Central memory CD8-positive, alpha-beta T cell (primary cell): ENCODE measurements around the gene SCN8A.

ENCODE experiments used
- ATAC-seq: fragments of 150-1000 bp; cut with Tn5 transposase; replicated peaks from 2 replicates; pipeline ENCODE4 v1.10.0; 2022; ENCODE audit warnings: mild to moderate bottlenecking, moderate FRiP score, moderate number of reproducible peaks; ENCODE audit not compliant: poor library complexity, severe bottlenecking; ENCODE audit errors: extremely low read depth
- DNase-seq, 2 donors: peaks; one replicate each; pipeline ENCODE4 v3.0.0; 2021; ENCODE audit warnings: low spot score in 2 of 2
- H3K27ac Mint-ChIP-seq: one replicate; pipeline ENCODE4 v1.8.0; 2022; ENCODE audit warnings: low read depth, mild to moderate bottlenecking, moderate library complexity, mixed read lengths
- H3K27me3 Mint-ChIP-seq: one replicate; pipeline ENCODE4 v1.8.0; 2022; ENCODE audit warnings: mixed read lengths
- H3K36me3 Mint-ChIP-seq: one replicate; pipeline ENCODE4 v1.8.0; 2022; ENCODE audit warnings: mild to moderate bottlenecking, moderate library complexity, mixed read lengths; ENCODE audit not compliant: insufficient read depth
- H3K4me1 Mint-ChIP-seq: one replicate; pipeline ENCODE4 v1.8.0; 2022; ENCODE audit warnings: mixed read lengths
- H3K4me3 Mint-ChIP-seq: one replicate; pipeline ENCODE4 v1.8.0; 2022; ENCODE audit warnings: mild to moderate bottlenecking, moderate library complexity, mixed read lengths
- H3K9me3 Mint-ChIP-seq: one replicate; pipeline ENCODE4 v1.8.0; 2022; ENCODE audit warnings: mixed read lengths

Gene SCN8A

DNA sequence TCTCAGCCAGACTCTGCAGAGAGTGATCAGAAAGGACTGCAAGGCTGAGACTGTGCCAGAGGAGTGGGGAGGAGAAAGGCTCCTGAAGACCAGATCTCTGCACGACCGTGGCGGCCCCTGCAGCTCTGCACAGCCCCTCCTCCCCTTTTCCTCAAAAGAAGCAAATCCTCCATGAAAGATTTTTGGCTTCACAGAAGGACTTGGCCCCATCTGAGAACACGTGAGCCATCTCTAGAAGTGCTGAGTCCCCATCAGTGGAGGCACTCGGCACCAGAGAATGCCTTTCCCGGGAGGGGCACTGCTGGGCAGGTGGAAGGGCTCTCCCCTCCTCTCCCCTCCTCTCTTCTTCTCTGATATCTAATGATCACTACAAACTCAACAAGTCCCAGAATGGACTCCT is 250.7 kb downstream of the SCN8A start:
- no peaks in the 10 kb centered on the region for H3K9me3 Mint-ChIP-seq

DNA sequence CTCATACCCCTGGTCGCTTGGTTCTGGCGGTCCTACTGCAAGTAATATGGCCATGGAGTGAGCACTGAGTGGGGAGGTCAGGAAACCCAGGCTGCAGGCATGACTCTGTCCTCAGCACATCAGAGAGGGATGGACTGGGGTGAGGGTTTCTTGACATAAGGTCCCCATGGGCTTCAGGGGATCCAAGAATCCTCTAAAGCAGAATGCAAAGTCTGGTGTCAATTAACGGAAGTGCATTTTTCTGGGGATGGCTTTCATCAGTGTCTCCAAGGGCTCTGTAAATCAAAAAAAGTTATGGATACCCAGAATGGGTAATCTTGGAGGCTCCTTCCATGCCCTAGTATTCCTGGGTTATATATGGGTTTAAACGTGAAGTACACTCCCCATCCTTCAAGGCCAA is 253.8 kb downstream of the SCN8A start:
- no peak overlapping the region for H3K27ac Mint-ChIP-seq
- DNase-seq (no peak), ATAC-seq (no peak)
- H3K4me1 Mint-ChIP-seq, result peaks cover 12% of the 10 kb centered on the region
- H3K27me3 Mint-ChIP-seq, result peaks cover 62% of the 10 kb centered on the region
- H3K4me3 Mint-ChIP-seq, result no peak overlapping the region
- H3K36me3 Mint-ChIP-seq, result no peaks in the 10 kb centered on the region
- H3K9me3 Mint-ChIP-seq, result no peaks in the 10 kb centered on the region

More for the DNA sequence above, 250.7 kb downstream of the SCN8A start:
- Mint-ChIP-seq H3K27ac (no peak overlapping the region), H3K4me3 (no peak overlapping the region), H3K4me1 (peaks cover 9% of the 10 kb centered on the region), H3K27me3 (peaks cover 88% of the 10 kb centered on the region), H3K36me3 (no peaks in the 10 kb centered on the region)
- no peak for ATAC-seq
- no peak for DNase-seq

DNA sequence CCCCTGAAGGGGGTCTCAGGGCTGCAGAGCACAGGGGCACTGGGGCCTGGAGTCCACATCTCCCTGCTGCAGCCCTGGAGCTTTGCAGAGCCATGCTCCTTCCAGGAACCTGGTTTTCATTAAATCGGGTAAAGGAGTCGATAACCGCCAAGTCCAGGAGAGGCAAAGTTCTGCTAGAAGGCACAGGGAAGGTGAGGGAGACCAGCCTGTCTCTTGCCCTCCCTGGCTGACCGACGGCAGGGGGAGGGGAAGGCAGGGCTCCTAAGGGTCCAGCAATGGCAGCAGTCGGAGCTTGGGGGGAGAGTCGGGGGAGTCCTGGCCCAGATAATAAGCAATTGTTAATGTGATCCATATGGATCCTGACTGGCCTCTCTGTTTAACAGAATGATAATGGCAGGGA is 254.4 kb downstream of the SCN8A start:
- H3K27ac Mint-ChIP-seq, result no peak overlapping the region
- DNase-seq (no peak), ATAC-seq (no peak)
- H3K9me3 Mint-ChIP-seq, result no peaks in the 10 kb centered on the region
- H3K36me3 Mint-ChIP-seq, result no peaks in the 10 kb centered on the region
- peaks cover 12% of the 10 kb centered on the region for H3K4me1 Mint-ChIP-seq
- H3K4me3 Mint-ChIP-seq, result peak overlapping the region; percentile 69
- peaks cover 60% of the 10 kb centered on the region for H3K27me3 Mint-ChIP-seq

DNA sequence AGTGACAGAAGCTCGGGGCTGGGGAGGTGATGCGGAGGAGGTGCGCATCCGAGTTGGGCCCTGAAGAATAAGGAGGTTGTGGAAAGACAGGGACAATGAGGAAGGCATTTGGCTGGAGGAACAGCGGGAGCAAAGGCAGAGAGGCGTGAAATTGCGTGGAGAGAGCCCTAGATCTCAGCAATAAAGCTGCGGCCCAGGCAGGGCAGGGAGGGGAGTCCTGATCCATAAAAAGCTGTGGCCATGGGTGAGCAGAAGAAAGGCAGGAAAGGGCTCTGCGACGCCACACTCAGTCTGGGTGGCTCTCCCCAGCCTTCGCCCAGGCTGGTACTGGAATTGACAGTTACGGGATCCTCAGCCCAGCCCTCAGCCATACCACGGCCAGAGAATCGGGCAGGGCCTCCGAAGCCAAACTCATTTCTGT is 255.2 kb downstream of the SCN8A start:
- no peaks in the 10 kb centered on the region for H3K9me3 Mint-ChIP-seq
- DNase-seq (no peak), ATAC-seq (no peak)
- H3K36me3 Mint-ChIP-seq, result no peaks in the 10 kb centered on the region
- peaks cover 65% of the 10 kb centered on the region for H3K27me3 Mint-ChIP-seq
- peaks cover 19% of the 10 kb centered on the region for H3K4me1 Mint-ChIP-seq
- peak overlapping the region; percentile 69 for H3K4me3 Mint-ChIP-seq
- H3K27ac Mint-ChIP-seq, result no peak overlapping the region

DNA sequence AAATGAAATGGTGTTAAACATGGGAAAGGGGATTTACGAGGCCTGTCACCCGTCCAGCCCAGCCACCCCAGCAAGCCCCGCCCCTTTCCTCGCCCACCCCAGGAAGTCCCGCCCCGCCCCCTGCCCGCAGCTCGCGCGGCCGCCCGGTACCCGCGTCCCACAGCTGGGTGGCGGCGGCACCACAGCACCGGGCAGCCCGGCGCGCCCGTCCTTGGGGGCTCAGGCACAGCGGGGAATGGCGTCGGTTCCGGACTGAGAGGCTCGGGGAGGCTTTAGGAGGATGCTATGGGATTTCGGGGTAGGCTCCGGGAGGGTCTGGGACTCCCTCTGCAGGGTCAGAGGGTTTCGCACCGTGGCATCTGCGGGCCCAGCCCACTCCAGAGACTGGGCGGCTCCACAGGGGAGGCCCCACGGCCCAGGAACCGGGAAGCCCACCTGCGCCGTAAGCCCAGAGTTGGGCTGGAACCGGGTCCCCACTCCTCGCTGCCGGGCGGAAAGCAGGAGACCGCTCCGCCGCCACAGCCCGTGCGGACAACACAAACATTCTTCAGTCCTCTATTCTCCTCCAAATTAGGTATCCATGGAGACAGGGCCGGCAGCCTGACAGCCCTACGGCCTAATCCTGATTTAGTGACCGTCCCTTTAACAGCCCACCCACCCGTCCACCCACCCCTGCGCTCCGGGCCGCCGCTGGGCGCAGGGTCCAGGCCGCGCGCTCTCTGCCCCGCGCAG is 256.0 kb downstream of the SCN8A start:
- no peaks in the 10 kb centered on the region for H3K36me3 Mint-ChIP-seq
- DNase-seq (no peak), ATAC-seq (peak; percentile 48)
- no peaks in the 10 kb centered on the region for H3K9me3 Mint-ChIP-seq
- peaks cover 65% of the 10 kb centered on the region for H3K27me3 Mint-ChIP-seq
- peak overlapping the region; percentile 69 for H3K4me3 Mint-ChIP-seq
- H3K4me1 Mint-ChIP-seq, result peaks cover 23% of the 10 kb centered on the region
- H3K27ac Mint-ChIP-seq, result no peak overlapping the region

DNA sequence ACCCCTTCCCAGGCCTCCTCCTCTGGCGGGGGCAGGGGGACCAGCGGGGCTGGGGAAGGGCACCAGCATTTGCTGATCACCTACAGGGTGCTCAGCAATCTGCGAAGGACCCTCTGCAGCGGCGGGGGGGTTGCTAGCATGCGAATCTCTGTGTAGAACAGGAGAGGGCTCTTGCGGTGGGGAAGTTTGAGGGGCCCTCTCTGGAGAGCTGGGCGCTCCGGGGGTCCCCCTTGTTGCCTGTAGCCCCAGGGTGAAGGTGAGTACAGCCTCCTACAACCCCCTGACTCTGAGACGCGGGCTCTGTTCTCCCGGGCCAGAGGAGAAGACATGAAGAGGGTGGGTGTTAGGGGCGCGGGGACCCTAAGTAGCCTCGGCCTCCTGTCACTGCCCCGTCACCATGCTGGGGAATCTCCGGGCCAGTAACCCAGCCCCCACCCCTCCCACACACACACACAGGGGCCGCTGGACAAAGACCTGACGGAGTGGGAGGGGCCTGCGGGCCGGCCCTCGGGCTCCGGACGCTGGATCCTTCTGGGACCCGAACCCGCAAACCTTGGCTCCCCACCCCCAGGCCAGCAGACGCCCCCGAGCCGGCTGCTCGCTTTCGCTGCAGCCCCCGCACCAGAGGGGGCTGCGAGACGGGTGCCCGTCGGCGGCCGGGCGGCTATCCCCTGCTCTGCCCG is 256.8 kb downstream of the SCN8A start:
- Mint-ChIP-seq H3K27ac (no peak overlapping the region), H3K27me3 (peaks cover 65% of the 10 kb centered on the region)
- DNase-seq, result no peak

DNA sequence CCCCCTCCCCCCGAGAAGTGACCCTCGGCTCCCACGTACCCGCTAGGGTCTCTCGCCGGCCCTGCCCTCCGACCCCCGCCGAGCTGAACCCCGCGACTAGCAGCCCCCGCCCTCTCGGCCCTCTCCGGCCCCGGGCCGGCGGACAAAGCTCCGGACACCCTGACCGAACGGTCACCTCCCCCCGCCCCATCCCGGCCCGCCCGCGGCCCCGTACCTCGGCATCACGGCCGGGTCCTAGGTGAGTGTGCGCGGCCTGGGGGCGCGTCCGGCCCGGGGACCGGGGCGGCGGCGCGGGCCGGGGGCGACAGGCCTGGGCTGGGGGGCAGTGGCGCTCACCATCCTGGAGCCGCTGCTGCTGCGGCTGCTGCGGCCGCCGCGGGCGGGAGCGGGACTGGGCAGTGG is 257.3 kb downstream of the SCN8A start, which contains the start of gene FIGNL2:
TSS of gene FIGNL2 (minus strand) at position 393 of the 402 bp plus-strand sequence. CDS start 26,305 bp downstream, outside the sequence.
- ATAC-seq, result no peak
- Mint-ChIP-seq H3K36me3 (no peaks in the 10 kb centered on the region), H3K4me3 (peak within 1 kb of the TSS; percentile 69), H3K27ac (no peak within 1 kb of the TSS), H3K27me3 (peaks cover 67% of the 10 kb centered on the region), H3K4me1 (peaks cover 23% of the 10 kb centered on the region), H3K9me3 (no peaks in the 10 kb centered on the region)
- no peak for DNase-seq

More for the DNA sequence above, 256.8 kb downstream of the SCN8A start:
- Mint-ChIP-seq H3K4me1 (peaks cover 23% of the 10 kb centered on the region), H3K4me3 (peak overlapping the region; percentile 69), H3K9me3 (no peaks in the 10 kb centered on the region), H3K36me3 (no peaks in the 10 kb centered on the region)
- no peak for ATAC-seq

DNA sequence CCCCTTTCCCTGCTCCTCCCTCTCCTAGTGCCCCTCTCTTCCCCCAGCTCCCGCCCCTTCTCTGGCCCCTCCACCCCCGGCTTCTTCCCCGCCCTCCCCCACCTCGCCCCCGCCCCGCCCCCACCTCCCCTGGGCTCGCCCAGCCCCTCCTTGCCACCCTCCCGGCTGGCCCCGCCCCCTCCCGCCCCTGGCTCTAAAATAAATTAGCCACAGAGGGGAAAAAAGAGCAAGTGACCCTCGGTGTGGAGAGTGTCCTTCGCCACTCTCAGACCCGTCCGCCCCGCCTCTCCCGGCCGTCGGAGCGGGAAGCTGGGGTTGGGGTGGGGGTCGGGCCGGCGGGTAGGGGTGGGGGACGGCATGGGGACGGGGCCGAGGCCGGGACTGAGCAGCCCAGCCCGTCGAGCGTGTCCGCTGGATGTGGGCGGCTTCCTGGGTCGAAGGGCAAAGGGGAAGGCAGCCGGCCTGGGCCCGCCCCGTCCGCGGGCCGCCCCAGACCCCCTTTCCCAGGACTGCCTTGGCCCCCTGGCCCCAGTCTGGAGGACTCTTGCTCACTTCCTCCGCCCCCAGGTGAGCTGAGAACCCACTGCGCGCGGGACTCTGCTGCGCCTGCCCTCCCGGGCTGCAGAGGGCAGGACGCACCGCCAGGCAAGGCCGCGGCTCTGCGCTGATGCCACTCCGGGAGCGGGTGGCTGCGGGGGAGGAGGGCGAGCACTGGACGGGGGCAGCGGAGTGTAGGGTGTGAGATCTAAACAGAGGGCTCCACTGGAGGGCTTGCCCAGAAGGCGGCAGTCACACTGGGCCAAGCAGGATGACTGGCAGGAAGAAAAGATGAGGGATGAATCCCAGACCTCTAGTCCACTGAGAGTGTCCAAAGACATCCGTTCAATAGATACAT is 258.1 kb downstream of the SCN8A start:
- Mint-ChIP-seq H3K4me3 (no peak overlapping the region), H3K36me3 (no peaks in the 10 kb centered on the region), H3K4me1 (peaks cover 23% of the 10 kb centered on the region), H3K27me3 (peaks cover 64% of the 10 kb centered on the region), H3K27ac (no peak overlapping the region), H3K9me3 (no peaks in the 10 kb centered on the region)
- ATAC-seq, result no peak
- DNase-seq, result no peak

DNA sequence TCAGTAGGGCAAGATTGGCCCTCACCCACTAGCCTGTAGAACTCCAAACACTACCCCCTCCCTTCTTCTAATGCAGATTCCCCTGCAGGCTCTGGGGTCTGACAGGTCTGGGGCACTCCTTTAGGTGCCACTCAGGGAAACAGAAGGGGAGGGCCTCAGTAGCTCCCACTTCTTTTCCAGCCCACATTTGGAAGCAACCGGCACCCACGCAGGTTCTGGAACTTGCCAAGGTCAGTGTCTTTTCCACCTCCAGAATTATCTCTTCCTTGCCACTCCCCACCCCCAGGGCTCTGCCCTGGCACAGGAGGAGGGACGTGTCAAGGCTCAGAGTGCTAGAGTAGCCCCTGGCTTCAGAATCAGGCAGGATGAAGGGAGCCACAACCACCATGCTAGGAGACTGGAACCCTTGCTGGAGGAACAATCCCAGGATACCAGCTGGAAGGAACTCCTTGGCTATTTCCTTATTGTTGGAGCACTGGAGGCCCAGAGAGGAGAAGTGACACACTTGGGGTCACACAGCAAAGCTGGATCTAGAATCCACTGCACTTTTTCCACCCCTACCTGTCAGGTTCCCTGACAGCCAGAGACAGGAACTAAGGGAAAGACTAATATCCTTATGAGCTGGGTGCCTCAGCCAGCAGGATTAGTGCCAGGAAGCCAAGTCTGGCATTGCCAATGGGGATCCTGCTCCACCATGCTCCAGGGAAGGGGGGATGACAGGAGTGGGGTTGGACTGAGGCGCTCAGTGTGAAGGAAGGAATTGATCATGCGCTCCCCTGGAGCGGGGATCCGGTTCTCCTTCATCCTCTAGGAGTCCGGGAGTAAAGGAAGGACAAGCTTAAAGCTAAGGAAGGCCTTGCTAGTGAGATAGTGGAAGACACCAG is 259.3 kb downstream of the SCN8A start:
- Mint-ChIP-seq H3K27me3 (peaks cover 53% of the 10 kb centered on the region), H3K9me3 (no peaks in the 10 kb centered on the region), H3K4me1 (peaks cover 23% of the 10 kb centered on the region), H3K27ac (no peak overlapping the region), H3K36me3 (no peaks in the 10 kb centered on the region), H3K4me3 (no peak overlapping the region)
- DNase-seq, result no peak
- no peak for ATAC-seq

DNA sequence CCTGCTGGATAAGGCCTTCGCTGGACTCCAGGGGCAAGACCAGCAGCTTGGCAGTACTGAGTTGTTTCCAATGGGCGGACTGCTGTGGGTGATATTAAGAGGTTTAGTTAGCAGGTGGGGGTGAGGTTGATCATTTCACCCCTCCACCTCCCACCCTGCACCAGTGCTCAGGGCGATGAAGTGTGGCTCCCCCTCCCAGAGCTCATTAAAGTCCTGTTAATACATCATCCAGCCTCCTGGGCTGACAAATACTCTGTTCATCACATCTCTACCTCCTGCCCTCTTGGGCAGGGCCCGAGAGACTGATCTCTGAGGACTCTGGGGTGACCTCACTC is 259.9 kb downstream of the SCN8A start:
- Mint-ChIP-seq H3K4me3 (no peak overlapping the region), H3K4me1 (peaks cover 22% of the 10 kb centered on the region), H3K9me3 (no peaks in the 10 kb centered on the region), H3K27me3 (peaks cover 53% of the 10 kb centered on the region), H3K36me3 (no peaks in the 10 kb centered on the region), H3K27ac (no peak overlapping the region)
- no peak for ATAC-seq
- no peak for DNase-seq

DNA sequence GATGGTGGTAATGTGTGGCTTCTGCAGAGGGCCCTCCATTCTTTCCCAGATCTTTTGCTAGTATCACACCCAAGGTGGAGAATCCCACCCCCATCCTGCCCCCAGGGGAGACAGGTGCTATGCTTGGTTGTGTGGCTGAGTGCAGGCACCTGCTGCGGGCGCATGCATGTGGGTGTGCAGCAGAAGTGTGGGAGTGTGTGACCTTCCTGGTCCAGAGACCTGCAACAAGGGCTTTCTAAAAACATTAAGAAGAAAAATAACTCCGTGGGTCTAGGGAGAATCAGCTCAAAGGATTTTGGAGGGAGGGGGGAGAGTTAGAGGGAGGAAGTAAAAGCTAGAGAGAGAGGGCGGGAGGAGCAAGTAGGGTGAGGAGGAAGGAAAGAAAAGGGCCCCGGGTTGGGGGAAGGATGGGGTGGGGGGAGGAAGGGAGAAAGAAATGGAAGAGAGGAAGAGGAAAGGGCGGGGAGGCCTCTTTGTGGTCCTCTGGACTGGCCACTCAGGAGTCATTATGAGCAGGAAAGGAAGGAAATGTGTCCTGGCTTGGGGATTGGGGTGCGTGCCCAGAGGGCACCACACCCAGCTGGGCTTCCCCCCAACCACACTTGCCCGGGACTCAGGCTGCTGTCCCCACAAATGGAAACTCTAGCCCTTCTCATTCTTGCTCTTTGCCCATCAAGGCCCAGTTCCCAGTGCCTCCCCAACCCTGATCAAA is 260.5 kb downstream of the SCN8A start:
- DNase-seq (no peak), ATAC-seq (no peak)
- H3K27me3 Mint-ChIP-seq, result peaks cover 53% of the 10 kb centered on the region
- H3K9me3 Mint-ChIP-seq, result no peaks in the 10 kb centered on the region
- H3K27ac Mint-ChIP-seq, result no peak overlapping the region
- H3K4me3 Mint-ChIP-seq, result no peak overlapping the region
- H3K36me3 Mint-ChIP-seq, result peaks cover 2% of the 10 kb centered on the region
- H3K4me1 Mint-ChIP-seq, result peaks cover 15% of the 10 kb centered on the region
